SU-DHL-6 (cell line): ENCODE results near the gene DCLK1.

Source experiments
- CTCF ChIP-seq: fragments of 200-600 bp; sonication (generic); IDR thresholded peaks from one replicate; pipeline ENCODE4 v1.5.1; 2017; ENCODE audit warnings: antibody characterized with exemption, mild to moderate bottlenecking, low read length, moderate library complexity; ENCODE audit not compliant: insufficient read depth, poor library complexity, severe bottlenecking
- EZH2phosphoT487 ChIP-seq: fragments of 200-600 bp; sonication (generic), shearing (Covaris generic); conservative IDR thresholded peaks from 2 replicates; pipeline ENCODE4 v1.6.1; 2018; ENCODE audit warnings: mild to moderate bottlenecking, antibody characterized with exemption, low read length, moderate library complexity, mixed read lengths

GRCh38 chr13:35879111-35879510, 252.1 kb downstream of the DCLK1 start:
- no peak for TF ChIP-seq CTCF
- TF ChIP-seq EZH2phosphoT487: no peak
